HG02759 (cell line): ENCODE results near the gene EHMT1.

Experiments
- ATAC-seq: cut with Tn5 transposase; IDR thresholded peaks from one replicate; pipeline ENCODE4 v1.9.1; 2021; ENCODE audit warnings: mild to moderate bottlenecking, moderate library complexity; ENCODE audit not compliant: unreplicated experiment

EHMT1 gene

GRCh38 chr9:137618105-137619067 lies at the start of gene EHMT1:
EHMT1 (plus strand) TSS chr9:137619005; CDS start chr9:137619029, 24 bp downstream.
- ATAC-seq, result peak; percentile 79

DNA sequence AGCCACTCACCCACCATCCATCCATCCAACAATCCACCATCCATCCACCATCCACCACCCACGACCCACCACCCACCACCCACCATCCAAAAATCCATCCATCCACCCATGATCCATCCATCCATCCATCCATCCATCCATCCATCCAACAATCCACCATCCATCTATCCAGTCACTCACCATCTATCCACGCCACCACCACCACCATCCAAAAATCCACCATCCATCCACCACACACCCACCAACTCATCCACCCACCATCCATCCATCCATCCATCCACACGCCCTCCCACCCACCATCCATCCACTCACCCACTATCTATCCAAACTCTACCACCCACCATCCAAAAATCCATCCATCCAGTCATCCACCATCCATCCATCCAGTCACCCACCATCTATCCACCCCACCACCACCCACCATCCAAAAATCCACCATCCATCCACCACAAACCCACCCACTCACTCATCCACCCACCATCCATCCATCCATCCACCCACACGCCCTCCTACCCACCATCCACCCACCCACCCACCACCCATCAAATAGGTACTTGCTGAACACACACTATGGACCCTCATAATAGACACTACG lies 49.1 kb upstream of the EHMT1 start:
- ATAC-seq, result no peak

GRCh38 chr9:137570566-137570965 lies 48.2 kb upstream of the EHMT1 start:
- ATAC-seq, result no peak

- ATAC-seq, result no peak
Observed at GRCh38 chr9:137574192-137574591, 44.6 kb upstream of the EHMT1 start.

DNA sequence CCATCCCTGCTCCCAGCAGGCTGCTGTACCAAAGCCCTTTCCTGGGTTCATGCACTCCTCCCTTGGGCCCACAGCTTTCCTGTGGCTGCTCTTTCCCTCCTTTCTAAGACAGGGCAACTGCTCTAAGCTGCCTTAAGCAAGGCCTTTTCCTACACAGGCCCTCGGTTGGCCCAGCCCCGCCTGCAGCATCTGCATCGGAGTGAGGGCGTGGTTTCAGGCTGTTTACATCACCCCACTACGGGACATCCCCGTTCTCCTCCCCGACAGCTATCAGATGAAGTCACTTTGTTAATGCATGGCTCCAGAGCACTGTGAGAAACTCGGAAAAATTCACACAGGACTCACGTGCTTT lies 43.5 kb upstream of the EHMT1 start:
- no peak for ATAC-seq

DNA sequence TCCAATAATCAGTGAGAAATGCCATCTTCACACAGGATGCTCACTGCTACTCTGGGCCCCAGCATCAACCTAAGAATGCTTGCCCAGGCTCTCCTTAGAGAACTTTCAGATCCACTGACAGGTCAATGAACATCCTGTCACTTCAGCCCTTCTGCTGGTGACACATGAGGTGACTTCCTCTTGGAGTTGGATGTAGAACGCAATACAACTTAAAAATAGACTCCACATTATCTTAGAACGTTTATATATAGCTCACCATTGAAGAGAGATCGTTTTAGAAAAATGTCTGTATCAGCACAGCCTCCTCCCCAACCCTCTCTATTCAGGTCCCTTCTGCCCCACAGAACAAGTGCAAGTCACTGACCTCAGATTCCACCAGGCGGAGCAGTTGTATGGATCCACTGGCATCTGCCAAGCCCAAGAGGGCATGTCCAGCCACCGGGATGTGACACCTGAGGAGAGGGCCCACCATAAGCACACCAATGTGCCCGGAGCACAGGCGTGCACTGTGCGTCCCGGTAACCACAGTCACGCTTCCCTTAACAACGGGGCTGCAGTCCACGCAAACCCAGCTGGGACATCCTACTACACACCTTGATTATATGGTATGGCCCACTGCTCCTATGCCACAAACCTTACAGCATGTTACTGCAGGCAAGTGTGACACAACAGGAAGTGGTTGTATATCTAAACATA lies 42.9 kb upstream of the EHMT1 start:
- no peak for ATAC-seq

- ATAC-seq, result peak; percentile 90
Observed at GRCh38 chr9:137578518-137579258, 40.1 kb upstream of the EHMT1 start, which contains the start of gene DPH7. DPH7 (minus strand) TSS chr9:137578925; CDS start chr9:137578777, 148 bp downstream.

GRCh38 chr9:137579259-137579604 lies 39.6 kb upstream of the EHMT1 start:
- ATAC-seq, result no peak

- no peak for ATAC-seq
Observed at GRCh38 chr9:137580209-137580953, 38.4 kb upstream of the EHMT1 start.

DNA sequence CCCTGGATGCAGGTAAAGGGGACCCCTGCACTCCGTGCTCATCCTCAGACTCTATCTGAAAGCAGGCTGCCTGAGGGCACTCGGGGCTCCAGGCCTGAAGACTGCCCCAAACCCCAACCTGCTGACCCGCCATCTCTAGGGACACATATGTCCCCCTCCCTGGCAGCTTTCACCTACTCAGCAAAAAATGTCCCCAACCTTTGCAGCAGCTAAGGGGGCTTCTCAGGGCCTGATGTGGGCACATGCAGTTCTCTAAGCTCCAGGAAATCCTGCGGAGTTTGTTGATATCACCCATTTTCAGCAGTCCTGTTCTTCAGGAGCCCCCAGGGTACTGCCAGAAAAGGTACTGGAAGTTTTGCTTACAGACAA lies 37.9 kb upstream of the EHMT1 start:
- no peak for ATAC-seq

DNA sequence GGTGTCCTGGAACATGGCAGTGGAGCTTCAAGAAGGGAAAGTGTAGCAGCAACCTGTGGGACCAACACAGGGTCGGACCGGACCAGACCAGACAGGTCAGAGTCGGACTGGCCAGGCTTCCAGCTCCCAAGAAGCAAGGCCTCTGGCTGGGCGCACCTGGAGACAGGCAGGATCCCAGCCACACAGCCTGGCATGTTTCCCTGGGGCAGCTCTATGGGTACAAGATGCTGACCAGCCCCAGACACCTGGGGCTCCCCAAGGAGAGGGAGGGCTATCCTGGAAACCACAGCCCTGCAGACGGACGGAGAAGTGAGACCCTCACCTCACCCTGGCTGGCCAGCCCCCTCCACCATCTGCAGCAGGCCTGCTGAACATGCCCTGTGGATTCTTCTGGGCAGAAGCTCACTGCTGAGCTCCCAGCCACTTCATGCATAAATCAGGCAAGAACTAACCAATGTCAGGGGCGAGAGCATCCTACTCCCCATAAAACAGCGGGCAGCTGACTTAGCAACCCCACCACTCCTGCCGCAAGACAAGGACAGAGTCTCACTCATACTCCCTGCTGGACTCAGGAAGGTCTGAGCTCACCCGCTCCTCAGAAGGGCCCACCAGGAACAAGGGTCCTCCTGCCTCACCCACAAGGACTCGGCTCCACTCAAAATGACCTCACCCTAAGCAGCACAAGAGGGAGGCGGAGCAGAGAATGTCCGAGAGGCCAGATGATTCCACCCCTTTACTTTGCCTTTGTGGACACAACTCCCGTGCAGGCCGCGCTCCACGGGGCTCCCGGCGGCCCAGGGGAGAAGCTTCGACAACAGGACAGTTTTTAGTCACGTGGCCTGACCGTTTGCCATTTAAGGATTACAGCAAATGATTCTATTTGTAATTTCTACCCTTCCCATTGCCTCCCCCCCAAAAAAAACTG lies 37.2 kb upstream of the EHMT1 start:
- ATAC-seq, result no peak

GRCh38 chr9:137582286-137582860 lies 36.4 kb upstream of the EHMT1 start:
- ATAC-seq, result no peak

DNA sequence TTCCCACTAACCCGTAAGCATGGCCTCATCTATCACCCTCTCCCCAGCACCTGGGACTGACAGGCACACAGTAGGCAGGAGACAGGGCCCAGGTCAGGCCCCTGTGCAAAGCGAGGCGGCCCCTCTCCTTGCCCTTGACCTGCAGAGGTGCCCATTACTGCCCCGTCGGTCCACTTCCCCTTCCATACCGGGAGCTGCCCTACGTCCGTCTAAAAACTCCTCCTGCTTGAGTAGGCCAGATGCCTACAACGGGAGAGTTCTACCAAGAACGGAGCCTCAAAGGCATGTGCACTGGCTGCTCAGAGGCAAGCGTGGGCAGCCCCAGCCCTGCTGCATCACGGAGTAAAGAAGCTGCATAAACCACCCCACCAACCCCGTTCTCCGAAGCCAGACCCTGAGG lies 35.5 kb upstream of the EHMT1 start:
- no peak for ATAC-seq

DNA sequence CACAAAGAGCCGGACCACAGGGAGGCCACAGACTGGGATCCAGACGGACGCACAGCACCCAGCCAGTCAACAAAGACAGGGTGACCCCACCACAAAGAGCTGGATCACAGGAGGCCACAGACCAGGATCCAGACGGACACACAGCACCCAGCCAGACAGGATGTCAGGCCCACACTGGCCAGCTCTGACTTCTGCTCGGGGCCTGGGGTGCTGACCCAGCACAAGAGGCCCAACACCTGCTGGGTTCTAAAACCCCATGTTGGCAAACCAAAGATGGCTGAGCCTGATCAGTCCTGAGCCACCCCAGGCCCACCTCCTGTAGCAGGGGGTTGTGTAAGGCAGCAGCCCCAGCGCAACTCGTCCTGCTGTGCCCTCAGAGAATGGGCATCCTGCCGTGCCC lies 34.8 kb upstream of the EHMT1 start:
- no peak for ATAC-seq

DNA sequence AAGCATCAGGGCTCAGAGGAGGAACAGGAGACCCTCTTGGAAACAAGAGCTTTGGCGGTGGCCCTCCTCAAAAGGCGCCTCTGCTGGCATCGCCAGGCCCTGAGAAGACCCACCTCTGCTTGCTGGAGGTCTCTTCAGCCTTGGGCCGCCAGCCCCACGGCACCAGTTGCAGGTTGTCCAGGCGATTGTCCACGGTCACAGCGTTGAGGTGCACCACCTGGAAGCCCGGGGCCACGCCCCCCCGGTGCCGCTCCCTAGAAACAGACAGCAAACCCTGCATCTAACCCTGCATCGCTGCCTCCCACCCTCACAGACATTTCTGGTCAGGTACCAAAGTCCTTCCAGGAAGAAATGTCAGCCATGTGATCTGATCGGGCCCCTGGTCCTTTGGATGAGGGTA lies 32.0 kb upstream of the EHMT1 start:
- no peak for ATAC-seq

DNA sequence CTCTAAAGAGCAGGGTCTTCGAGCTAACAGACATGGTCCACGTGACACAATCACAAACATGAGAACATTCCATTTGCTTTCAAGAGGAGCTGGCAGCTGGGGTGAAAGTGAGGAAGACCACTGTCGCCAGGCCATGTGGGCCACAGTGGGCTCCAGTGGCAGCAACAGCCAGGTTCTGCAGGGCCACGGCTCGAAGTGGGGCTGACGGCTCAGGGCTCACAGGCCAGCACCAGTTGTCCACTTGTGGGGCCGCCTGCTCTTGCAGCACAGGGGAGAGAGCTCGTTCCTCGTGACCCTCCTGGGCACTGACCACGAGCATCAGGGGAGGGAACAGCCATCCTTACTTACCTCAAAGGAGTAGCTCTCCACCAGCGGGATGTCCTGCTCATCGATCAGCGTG lies 30.5 kb upstream of the EHMT1 start:
- ATAC-seq, result no peak

DNA sequence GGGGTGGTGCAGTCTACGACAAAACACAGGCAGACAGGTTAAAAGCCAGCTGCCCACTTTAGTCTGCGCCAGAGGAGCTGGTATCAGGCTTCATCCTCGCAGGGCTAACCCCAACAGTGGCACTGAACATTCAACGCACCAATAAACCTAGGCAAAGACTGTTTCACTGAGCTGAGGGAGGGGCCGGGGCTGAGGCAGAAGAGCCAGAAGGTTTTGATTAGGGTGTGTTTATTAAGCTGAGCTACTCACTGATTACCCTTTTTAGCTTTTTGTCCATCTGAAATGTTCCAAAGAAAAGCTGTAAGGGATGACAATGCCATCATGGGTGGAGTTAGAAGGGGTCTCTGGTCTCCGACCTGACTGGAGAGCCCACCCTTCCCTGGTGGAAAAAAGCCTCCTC lies 29.9 kb upstream of the EHMT1 start:
- ATAC-seq, result no peak

DNA sequence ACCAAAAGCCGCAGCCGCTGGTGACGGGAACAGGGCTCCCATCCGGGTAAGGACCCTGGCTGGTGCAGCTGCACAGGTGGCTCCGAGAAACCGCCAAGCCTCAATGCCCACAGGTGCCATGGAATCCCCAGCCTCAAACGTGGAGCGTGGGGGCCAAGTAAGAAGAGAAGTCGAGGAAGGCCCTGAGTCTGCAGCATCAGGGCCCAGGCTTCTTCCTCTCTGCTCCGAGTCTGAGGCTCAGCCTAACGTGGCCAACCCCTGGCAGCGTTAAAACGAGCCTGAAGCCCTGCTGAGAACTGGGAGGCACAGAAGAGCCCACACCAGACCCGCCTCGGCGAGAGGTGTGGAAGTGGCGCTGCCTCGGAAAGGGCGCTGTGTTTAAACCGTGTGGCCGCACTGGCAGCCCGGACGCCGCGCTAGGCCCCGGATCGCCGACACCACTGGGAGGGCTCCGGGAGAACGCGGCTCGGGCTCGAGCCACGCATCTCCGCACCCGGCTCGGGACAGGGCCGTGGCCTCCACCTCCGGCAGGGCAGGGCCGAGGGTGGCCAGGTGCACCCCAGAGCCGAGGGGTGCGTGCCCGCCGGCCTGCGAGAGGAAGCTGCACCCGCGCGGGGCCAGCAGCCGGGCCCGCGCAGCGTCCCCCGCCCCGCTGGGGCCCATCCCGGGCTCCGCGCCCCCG lies 29.2 kb upstream of the EHMT1 start:
- peak; percentile 18 for ATAC-seq

GRCh38 chr9:137590123-137590468 lies 28.7 kb upstream of the EHMT1 start:
- no peak for ATAC-seq
